Stomach (tissue), 9 donors: Measurements from ENCODE around the gene DGCR2. TPM values are rescaled to one million over a fixed set of nuclear protein-coding genes. Genes with fewer than 3 reads are reported as not detected.
"Not testable (repeated sequence)": the region's sequence is repeated elsewhere in the genome, so short reads cannot be mapped to it uniquely, and the experiment has no call there.

Experiments used
- DNase-seq, 2 donors: peaks; one replicate each; pipeline versions ENCODE4 v3.0.0 to v3.0.0-alpha.2; 2013 to 2019
- H3K27ac ChIP-seq, 5 donors: fragments of 200-600 bp in 4 of 5; sonication (generic) in 4 of 5; one replicate each; pipeline ENCODE4 v1.5.1; 2013 to 2019; ENCODE audit warnings: mild to moderate bottlenecking in 1 of 5, moderate library complexity in 1 of 5
- H3K27me3 ChIP-seq, 3 donors: fragments of 200-600 bp; sonication (generic); one replicate each; pipeline ENCODE4 v1.5.1; 2017 to 2019; ENCODE audit warnings: mixed run types in 1 of 3
- H3K36me3 ChIP-seq, 4 donors: fragments of 200-600 bp; sonication (generic); 1 replicate in 3 of 4; 2 replicates in 1 of 4; pipeline ENCODE4 v1.5.1; 2016 to 2019
- H3K4me1 ChIP-seq, 4 donors: fragments of 200-600 bp; sonication (generic); one replicate each; pipeline ENCODE4 v1.5.1; 2016 to 2019
- H3K4me3 ChIP-seq, 4 donors: fragments of 200-600 bp; sonication (generic) in 3 of 4; one replicate each; pipeline ENCODE4 v1.5.1; 2016 to 2019; ENCODE audit warnings: mild to moderate bottlenecking in 1 of 4
- H3K9me3 ChIP-seq, 4 donors: fragments of 200-600 bp; sonication (generic); one replicate each; pipeline ENCODE4 v1.5.1; 2016 to 2019
- EP300 ChIP-seq: sonication (generic); formaldehyde crosslinking; IDR thresholded peaks from one replicate; pipeline ENCODE4 v1.6.1; 2017; ENCODE audit warnings: antibody characterized with exemption
- POLR2A ChIP-seq, 4 donors: fragments of 450-650 bp; IDR thresholded peaks; one replicate each; pipeline ENCODE4 v1.6.1; 2016; ENCODE audit warnings: antibody characterized with exemption in 4 of 4, control low read depth in 2 of 4, mild to moderate bottlenecking in 1 of 4, moderate library complexity in 1 of 4
- POLR2AphosphoS5 ChIP-seq, 3 donors: sonication (generic); formaldehyde crosslinking; IDR thresholded peaks; one replicate each; pipeline ENCODE4 v1.6.1; 2016; ENCODE audit warnings: antibody characterized with exemption in 3 of 3
- WGBS, 5 donors: extraction: QIAGEN DNeasy Blood & Tissue Kit in 3 of 5; methylation state at CpG; one replicate each; pipeline versions ENCODE4 v1.1.5 to v1.1.7; 2013 to 2018; 5-methylcytosine and 5-hydroxymethylcytosine counted together
- intact Hi-C: fragments of 100-400 bp; cut with DNase I; formaldehyde crosslinking; loops from one replicate; pipeline ENCODE4 v1.15.1; 2023; ENCODE audit warnings: low total_unique reads
- polyA plus RNA-seq, 3 donors: library from polyadenylated mRNA; stranded (reverse); fragments of 200-250 nt; gene quantifications; one replicate each; pipeline ENCODE4 v1.2.3, GENCODE V29; 2013
- total RNA-seq, 5 donors: library from RNA; depleted of rRNA; stranded (reverse); fragments of >200 nt; gene quantifications; one replicate each; pipeline versions ENCODE4 v1.1.0 to v1.2.3, GENCODE V29; 2014 to 2016
- TF ChIP-seq, protein P1 (sequence below), 7 experiments: fragments of 450-650 bp in 4 of 7; fragments of 200-600 bp in 3 of 7; sonication (generic) in 3 of 7; IDR thresholded peaks; one replicate each; pipeline ENCODE4 v1.5.1; 2016 to 2019; ENCODE audit warnings: antibody characterized with exemption in 7 of 7, control low read depth in 2 of 7, mild to moderate bottlenecking in 1 of 7
- donor health status: healthy with polysubstance abuse.
- donor health status: Bipolar disorder and iron deficiency.
- donor health status: healthy.

DGCR2 gene
- total and polyA plus RNA-seq, 8 donors, result 5.0 to 75.3 (median 35.6) TPM

- Histone ChIP-seq H3K4me1 (peaks cover 21 to 29% (median 28%) of the 10 kb centered on the region in 4 donors), H3K9me3 (no peaks in the 10 kb centered on the region), H3K27ac (no peak overlapping the region), H3K27me3 (peaks cover 10 to 72% (median 44%) of the 10 kb centered on the region in 3 donors), H3K36me3 (no peaks in the 10 kb centered on the region), H3K4me3 (no peak overlapping the region)
- TF ChIP-seq EP300 (no peak), POLR2AphosphoS5 (IDR thresholded peaks at IDR 0.05) (no peak), POLR2A (IDR thresholded peaks at IDR 0.05) (no peak)
- TF ChIP-seq, protein P1, sequence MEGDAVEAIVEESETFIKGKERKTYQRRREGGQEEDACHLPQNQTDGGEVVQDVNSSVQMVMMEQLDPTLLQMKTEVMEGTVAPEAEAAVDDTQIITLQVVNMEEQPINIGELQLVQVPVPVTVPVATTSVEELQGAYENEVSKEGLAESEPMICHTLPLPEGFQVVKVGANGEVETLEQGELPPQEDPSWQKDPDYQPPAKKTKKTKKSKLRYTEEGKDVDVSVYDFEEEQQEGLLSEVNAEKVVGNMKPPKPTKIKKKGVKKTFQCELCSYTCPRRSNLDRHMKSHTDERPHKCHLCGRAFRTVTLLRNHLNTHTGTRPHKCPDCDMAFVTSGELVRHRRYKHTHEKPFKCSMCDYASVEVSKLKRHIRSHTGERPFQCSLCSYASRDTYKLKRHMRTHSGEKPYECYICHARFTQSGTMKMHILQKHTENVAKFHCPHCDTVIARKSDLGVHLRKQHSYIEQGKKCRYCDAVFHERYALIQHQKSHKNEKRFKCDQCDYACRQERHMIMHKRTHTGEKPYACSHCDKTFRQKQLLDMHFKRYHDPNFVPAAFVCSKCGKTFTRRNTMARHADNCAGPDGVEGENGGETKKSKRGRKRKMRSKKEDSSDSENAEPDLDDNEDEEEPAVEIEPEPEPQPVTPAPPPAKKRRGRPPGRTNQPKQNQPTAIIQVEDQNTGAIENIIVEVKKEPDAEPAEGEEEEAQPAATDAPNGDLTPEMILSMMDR (IDR thresholded peaks at IDR 0.05), result no peak
- no peak for DNase-seq
- WGBS, 5 donors, result 66 to 80% (median 75%) methylated on average over 10 to 13 of the region's 13 CpGs
- intact Hi-C loops, result no loop called here
These were observed 45.1 kb upstream of the DGCR2 start for GRCh38 chr22:19167106-19167869.

DNA sequence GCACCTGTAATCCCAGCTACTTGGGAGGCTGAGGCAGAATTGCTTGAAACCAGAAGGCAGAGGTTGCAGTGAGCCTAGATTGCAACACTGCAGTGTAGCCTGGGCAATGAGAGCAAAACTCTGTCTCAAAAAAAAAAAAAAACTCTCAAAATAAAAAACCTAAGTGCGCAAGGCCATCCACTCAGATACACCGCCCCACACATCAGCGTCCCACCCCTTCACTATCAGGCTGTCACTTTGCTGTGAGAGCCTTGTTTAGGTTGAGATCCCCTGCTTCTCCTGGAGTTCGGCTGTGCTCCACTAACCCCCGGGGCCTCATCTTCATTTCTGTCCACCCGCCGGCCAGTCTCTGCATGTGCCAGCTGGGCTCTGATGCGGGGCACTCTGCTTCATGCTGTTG, 44.2 kb upstream of the DGCR2 start:
- 74 to 88% (median 76%) methylated on average over 8 of the region's 8 CpGs for WGBS, 5 donors

GRCh38 chr22:19164425-19164824, 42.2 kb upstream of the DGCR2 start:
- WGBS, 5 donors, result 94 to 98% (median 96%) methylated on average over 6 of the region's 6 CpGs
- Histone ChIP-seq H3K4me3 (no peak overlapping the region), H3K4me1 (peaks cover 3 to 5% (median 5%) of the 10 kb centered on the region in 4 donors), H3K9me3 (no peaks in the 10 kb centered on the region), H3K27me3 (peaks cover 10 to 76% (median 34%) of the 10 kb centered on the region in 3 donors), H3K27ac (no peak overlapping the region), H3K36me3 (no peaks in the 10 kb centered on the region)
- intact Hi-C loops, result no loop called here
- no peak for DNase-seq
- no peak for TF ChIP-seq POLR2A (IDR thresholded peaks at IDR 0.05)
- no peak for TF ChIP-seq EP300
- no peak for TF ChIP-seq POLR2AphosphoS5 (IDR thresholded peaks at IDR 0.05)
- TF ChIP-seq, protein P1 (IDR thresholded peaks at IDR 0.05), result no peak

More for the DNA sequence above, 44.2 kb upstream of the DGCR2 start:
- H3K36me3 ChIP-seq, result no peaks in the 10 kb centered on the region
- no peak for DNase-seq
- H3K4me3 ChIP-seq, result no peak overlapping the region
- intact Hi-C loops, result no loop called here
- H3K9me3 ChIP-seq, result no peaks in the 10 kb centered on the region
- H3K4me1 ChIP-seq, result peaks cover 19 to 23% (median 23%) of the 10 kb centered on the region in 4 donors
- H3K27ac ChIP-seq, result no peak overlapping the region
- peaks cover 10 to 76% (median 44%) of the 10 kb centered on the region in 3 donors for H3K27me3 ChIP-seq
- TF ChIP-seq POLR2AphosphoS5 (IDR thresholded peaks at IDR 0.05) (no peak), EP300 (no peak), POLR2A (IDR thresholded peaks at IDR 0.05) (no peak)
- TF ChIP-seq, protein P1 (IDR thresholded peaks at IDR 0.05), result no peak

GRCh38 chr22:19158649-19159048, 36.4 kb upstream of the DGCR2 start:
- DNase-seq, H3K9me3 ChIP-seq, intact Hi-C loops, H3K36me3 ChIP-seq, H3K4me3 ChIP-seq, H3K4me1 ChIP-seq, H3K27ac ChIP-seq: not testable (repeated sequence)
- H3K27me3 ChIP-seq, result peaks cover 0 to 57% (median 0%) of the 10 kb centered on the region in 3 donors
- 84 to 88% (median 86%) methylated on average over 11 of the region's 11 CpGs for WGBS, 5 donors

GRCh38 chr22:19156109-19156508, 33.9 kb upstream of the DGCR2 start:
- H3K4me3 ChIP-seq, H3K36me3 ChIP-seq, intact Hi-C loops, DNase-seq, H3K27ac ChIP-seq, H3K9me3 ChIP-seq, H3K4me1 ChIP-seq: not testable (repeated sequence)
- WGBS, 5 donors, result 80 to 86% (median 83%) methylated on average over 9 of the region's 9 CpGs
- H3K27me3 ChIP-seq, result peaks cover 7 to 68% (median 15%) of the 10 kb centered on the region in 3 donors
